Stimulated activated CD8-positive, alpha-beta memory T cell treated with anti-CD3 and anti-CD28 coated beads, Interleukin-7, amount 100 ng/mL, for 4 hours (primary cell): Measurements from ENCODE around the gene OTOF.
"Not testable (repeated sequence)": the region's sequence is repeated elsewhere in the genome, so short reads cannot be mapped to it uniquely, and the experiment has no call there.

Experiments used
- DNase-seq, 2 donors: peaks; one replicate each; pipeline ENCODE4 v3.0.0-alpha.2; 2020; ENCODE audit warnings: low read depth in 2 of 2

OTOF gene

DNA sequence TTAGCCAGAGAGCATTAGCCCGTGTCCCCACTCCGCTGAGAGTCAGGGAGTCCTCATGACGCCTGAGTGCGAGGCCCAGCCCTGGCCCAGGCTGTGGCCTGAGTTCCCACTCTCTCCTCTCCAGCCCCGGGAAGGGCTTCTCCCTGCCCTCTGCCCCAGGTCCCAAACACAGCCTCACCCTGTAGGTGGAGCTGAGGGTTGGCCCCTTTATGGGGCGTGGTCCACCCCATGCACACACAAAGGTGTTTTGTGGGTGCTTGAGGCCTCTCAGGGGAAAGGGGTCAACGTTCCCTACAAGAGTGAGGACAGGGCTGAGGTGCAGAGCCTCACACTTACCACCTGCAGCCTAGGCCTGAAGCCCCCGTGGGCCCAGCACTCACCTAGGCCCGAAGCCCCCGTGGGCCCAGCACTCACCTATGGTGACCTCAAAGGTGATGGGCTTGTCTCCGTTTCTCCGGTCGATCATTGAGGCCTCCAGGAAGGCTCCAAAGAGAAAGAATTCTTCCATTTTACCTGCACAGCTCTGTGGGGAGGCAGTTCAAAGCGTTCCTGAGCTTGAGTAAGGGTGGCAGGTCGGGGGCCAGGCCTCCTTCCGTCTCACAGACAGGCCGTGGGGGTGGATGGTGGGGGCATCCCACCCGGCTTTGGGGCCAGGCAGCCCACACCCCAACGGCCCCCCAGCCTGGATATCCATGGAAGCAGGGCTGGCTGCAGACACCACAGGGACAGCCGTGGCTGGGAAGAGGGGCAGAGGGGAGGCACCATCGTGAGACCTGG lies 2.1 kb upstream of the OTOF start:
- no peak for DNase-seq

DNA sequence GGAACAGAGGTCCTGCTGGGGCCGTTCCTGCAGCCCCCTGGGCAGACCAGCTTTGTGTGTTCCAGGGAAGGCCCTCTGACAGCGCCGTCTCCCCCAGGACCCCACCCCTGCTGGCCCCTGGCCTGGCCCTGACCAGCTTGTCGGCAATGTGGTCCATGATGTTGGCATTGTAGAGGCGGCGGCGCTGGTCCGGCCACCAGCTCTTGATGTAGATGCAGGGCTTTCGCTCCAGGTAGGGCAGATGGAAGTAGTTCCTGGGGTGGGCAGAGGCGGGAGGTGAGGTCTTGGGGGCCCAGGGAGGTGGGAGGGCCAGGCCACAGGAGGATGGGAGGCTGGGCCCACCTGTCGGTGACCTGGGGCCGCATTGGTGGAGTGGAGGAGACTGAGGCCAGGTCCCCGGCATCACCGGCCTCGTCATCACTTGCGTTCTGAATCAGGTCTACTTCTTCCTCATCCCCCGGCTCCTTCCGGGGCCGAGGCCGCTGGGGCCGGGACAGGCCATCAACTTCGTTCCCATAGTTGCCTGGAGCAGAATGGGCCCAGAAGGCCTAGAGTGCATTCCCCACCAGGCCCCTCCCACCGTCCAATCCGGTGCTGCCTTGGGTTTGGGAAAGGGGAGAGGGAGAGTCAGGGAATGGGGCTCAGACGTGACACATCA lies 1.3 kb upstream of the OTOF start:
- no peak for DNase-seq

DNA sequence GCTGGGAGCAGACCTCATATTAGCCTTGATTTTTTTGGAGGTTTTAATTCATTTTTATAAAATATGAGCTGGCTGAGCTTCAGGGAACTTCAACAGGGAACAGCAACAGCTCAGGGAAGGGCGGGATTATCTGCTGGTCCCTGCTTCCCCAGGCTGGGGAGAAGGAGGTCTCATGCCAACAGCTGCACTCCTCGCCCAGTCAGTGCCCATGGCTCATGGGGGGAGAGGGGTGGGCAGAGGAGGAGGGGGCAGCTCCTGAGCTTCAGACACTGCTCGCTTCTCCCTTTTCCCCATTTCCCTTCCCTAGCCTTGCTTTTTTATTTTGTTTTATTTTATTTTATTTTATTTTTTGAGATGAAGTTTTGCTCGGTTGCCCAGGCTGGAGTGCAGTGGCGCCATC lies 442 bp upstream of the OTOF start:
- DNase-seq: no peak

DNA sequence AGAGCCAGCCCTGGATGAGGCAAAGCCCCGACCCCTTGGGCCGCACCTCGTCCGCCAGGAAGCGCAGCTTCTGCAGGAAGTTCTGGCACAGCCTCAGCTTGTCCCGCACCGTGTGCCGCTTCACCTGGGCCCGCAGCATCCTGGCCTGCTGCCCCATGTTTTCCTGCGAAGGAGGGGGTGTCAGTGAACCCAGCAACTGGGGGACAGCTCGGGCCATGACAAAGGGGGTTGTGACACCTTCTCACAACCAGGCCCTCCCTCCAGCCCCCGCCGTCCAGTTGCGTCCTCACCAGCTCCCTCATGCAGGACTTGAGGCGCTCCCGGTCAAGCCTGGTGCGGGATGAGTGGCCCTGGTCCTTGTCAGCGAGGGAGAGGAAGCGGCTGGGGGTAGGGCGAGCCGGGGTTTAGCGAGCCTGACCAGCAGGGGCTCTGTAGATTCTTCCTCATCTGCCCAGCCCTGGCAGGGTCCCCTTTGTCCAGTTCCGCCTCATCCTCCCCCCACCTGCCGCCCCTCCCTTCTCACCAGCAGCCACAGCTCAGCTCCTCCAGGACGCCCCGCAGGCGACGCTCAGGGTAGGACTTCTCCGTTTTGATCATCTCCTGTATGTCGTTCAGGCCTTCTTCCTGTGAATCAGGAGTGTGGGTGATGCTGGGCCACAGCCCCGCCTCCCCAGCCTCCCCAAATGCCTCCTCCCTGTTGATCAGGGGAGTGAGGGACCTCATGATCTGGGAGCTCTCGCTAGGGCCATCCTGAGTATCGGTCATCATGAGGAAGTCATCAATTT lies 606 bp downstream of the OTOF start:
- no peak for DNase-seq

DNA sequence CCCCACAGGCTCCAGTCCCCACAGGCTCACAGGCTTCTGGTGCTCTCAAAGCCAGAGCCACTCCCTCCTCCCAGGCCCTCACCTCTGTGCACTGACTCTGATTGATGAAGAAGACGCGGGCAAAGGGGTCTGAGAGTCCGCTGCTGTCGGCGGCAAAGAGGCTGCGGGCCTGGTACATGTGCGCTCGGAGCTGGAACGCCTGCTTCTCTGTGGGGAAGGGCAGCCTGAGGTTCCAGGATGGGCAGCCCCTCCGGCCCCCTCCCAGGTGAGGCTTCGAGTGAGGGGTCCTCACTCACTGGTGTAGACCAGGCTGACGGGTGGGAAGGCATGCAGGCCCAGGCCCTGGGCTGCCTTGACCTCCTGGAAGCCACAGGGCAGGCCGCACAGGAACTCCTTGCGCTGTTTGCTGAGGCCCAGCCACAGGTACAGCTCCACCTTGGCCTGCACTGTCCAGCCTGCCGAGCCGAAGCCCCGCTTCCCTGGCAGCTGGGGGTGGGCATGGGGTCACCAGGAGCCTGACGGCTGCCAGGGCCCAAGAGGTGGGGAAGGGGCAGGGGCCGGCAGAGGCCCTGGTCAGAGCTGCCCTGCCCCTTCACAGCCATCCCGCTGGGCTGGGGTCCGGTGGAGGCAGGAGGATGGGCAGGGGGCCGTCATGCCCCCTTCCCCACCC lies 2.0 kb downstream of the OTOF start:
- no peak for DNase-seq

DNA sequence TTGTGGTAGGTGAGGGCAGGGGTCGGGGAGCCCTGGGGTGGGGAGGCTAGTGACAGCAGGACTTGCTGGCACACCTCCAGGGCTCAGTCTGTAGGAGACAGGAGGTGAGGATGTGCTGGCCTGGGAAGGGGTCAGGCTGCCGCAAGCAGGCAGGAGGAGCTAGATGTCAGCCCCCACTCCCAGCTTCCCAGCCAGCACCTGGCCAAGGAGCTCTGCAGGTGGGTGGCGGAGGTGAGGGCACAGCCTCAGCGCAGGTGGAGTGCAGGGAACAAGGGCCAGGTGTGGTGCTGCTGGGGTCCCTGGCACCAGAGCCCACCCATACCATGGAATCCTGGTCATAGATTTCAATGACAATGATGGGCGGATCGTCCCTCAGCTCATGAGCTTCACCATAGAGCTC lies 2.9 kb downstream of the OTOF start:
- DNase-seq: no peak

DNA sequence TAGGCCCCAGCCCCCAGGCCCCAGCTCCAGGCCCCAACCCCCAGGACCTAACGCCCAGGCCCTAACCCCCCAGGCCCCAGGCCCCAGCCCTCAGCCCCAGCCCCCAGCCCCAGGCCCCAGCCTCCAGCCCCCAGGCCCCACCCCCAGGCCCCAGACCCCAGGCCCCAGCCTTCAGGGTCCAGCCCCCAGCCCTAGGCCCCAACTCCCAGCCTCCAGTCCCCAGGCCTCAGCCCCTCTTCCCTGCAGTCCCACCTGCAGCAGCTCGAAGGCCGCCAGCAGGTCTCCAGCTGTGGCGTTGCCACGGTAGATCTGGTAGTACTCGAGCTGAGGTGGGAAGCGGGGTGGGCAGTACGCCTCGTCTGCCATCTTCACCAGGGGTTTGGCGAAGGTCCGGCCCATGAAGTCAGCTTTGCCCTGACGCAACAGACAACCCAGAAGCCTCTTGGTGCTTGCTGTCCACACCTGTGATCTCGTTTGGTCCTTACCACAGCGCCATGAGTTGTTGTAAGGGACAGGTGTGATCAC lies 3.6 kb downstream of the OTOF start:
- DNase-seq: no peak

DNA sequence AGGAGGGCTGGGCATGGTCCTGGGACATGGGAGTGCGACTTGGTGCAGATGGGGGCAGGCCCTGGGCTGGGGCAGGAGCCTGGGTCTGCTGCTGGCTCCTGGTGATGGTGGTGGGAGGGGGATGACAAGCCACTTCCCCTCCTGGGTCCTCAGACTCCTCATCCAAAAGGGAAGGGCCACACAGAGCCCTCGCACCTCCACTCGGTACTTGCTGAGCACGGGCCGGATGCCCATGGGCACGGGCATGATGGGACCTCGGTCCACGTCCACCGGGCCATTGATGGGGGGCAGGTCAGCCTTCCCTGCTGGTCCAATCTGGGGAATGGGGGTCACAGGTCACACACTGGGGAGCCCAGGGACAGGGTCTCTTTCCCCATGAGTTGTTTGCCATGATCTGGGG lies 4.1 kb downstream of the OTOF start:
- no peak for DNase-seq

DNA sequence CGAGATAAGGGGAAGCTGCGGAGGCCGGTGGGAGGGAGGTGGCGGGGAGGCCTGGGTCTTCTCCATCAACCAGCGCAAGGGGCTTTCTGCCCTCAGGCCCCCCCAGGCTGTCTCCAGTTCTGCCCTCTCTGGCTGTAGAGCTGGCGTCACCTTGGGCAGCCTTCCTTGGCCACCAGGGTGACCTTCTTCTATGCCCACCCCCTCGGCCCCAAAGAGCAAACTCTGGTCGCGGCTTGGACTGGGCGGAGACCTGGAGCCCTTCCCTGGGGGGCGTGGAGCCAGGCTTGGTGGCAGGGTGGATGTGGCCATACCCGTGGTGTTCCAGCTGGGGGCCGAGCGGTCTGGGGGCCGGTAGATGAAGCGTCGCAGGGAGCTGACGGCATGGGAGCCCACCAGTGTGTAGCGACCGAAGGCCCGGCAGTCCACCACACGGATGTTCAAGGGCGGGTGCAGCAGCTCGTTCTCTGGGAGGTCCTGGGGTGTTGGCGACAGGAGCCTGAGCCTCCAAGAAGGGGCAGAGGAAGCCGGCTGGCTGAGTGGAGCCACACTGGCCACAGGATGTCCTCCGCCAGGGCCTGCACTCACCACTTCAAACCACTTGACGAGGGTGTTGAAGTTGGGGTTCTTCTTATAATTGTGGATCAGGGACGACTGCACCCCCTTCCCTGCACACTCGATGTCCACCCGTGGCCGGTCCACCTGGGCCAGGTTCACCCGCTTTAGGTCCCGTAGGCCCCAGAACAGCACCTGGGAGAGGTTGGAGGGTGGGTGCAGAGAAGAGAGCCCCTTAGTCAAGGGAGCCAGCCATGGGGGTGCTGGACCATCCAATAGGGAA lies 4.9 kb downstream of the OTOF start:
- DNase-seq: no peak

DNA sequence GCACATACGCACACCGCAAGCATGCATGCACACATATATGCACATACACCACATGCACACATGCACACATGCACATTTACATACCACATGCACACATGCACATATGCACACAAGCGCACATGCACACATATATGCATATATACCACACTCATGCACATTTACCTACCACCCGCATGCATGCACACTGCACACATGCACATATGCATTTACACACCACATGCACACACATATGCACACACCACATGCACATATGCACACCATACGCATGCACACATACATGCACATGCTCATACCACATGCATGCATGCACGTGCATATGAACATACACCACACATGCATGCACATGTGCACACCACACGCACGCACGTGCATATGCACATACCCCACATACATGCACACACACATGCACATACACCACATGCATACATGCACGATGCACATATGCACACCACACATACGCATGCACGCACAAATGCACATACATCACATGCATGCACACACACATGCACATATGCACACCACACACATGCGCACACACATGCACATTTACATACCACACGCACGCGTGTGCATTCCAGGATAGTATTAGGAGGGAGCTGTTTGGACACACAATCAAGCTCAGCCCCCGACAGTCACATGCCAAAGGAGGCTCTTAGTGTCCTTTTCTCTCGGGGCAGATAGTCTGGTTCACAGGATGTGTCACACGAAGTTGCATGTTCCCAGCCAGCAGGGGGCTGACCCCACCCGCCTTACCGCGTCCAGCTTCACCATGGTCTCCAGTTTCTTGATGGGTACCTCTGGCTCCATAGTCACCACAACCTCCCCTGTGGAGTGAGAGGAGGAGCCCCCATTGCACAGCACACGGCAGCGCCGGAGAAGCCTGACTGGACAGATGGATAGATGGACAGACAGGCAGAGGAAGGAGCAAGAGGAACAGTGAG lies 5.9 kb downstream of the OTOF start:
- DNase-seq: no peak

DNA sequence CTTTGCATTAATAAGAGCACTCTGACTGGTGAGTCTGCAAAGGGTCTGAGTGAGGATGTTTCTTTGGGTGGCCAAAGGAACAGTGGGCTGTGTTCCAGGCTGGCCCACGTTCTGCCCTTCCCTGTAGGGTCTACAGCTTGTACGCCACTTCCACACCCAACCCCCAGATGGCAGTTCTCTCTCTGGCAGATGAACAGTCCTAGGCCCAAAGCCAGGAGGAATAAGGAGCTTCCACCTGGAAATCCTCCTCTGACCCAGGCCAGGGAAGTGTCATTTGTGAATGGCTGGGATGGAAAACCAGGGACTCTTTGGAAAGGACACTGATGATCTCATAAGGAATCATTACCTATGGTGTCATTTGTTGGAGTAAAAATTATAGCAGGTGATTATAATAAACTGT lies 6.6 kb downstream of the OTOF start:
- no peak for DNase-seq

DNA sequence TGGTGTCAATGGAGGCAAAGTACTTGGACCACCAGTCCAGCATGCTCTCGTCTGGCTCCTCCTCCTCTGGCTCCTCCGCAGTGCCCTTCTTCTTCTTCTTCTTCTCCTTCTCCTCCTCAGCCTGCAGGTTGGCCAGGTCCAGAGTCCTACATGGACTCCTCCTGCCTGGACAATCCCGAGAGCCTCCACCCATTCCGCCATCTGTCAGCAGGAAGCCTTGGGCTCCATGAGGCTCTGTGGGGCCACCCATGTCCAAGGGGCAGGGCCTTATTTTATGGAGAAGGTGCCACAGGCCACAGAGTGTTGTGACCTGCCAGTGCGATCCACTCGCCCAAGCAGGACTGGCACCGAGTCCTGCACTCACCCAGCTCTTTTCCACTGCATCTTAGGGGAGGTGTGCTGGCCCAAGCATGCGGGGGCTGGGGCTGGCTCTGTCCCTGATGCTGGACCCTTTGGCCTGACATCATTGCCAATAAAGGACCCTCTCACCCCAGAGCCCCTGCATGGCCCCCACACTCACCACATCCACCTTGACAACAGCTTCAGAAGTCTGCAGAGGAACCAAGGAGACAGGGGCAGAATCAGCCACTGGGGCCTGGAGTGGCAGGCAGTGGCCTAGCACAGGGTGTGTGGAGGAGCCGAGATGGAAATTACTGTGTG lies 7.2 kb downstream of the OTOF start:
- no peak for DNase-seq

DNA sequence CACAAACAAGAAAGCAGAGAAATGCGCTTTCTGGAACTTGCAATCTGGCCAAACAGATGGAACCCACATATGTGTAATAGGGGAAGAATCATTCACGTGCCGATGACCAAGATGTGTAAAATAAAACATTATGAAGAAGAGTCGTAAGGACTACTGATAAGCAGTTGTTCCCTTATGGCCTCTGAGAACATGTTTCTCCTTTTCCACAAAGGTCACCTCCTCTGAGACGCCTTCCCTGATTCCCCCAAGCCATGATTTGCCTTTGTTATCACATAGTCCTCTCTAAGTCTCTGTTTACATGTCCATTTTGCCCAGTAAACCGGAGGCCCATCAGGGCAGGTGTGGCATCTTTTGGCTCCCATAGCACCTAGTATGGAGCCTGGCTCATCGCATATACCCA lies 8.0 kb downstream of the OTOF start:
- no peak for DNase-seq

DNA sequence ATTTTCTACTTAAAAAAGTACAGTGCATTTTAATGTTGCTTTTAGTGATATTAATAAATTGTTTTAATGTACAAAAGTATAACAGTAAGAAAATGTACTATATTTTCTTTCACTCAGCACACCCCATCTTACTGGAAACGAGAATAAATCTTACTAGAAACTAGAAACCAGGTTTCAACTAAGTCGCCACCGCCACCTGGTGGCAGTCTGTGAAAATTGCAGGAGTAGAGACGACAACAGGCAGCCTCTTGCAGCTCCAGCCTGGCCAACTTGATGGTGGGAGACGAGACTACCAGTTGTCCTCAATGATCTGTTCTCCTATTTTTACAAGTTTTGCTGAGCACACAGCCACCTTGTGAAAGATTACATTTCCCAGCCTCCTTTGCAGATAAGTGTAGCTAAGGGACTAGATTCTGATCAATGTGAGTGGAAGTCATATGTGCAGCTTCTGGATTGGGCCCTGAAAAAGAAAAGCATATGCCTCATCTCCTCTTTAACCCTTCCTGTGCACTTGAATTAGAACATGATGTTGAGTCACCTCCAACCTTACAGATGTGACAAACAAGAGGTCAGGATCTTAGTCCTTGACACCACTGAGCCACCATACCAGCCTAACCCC lies 8.7 kb downstream of the OTOF start:
- peak; percentile 11 to 24 for DNase-seq

DNA sequence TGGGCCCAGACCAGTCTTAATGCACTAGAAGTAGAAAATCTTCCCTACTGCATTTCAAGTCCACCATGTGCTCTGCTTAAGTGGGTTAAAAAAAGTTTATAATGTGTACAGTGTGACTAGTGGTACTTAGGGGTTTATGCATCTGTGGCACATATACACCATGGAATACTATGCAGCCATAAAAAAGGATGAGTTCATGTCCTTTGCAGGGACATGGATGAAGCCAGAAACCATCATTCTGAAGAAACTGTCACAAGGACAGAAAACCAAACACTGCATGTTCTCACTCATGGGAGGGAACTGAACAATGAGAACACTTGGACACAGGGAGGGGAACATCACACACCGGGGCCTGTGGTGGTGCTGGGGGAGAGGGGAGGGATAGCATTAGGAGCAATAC lies 9.4 kb downstream of the OTOF start:
- not testable (repeated sequence) for DNase-seq

DNA sequence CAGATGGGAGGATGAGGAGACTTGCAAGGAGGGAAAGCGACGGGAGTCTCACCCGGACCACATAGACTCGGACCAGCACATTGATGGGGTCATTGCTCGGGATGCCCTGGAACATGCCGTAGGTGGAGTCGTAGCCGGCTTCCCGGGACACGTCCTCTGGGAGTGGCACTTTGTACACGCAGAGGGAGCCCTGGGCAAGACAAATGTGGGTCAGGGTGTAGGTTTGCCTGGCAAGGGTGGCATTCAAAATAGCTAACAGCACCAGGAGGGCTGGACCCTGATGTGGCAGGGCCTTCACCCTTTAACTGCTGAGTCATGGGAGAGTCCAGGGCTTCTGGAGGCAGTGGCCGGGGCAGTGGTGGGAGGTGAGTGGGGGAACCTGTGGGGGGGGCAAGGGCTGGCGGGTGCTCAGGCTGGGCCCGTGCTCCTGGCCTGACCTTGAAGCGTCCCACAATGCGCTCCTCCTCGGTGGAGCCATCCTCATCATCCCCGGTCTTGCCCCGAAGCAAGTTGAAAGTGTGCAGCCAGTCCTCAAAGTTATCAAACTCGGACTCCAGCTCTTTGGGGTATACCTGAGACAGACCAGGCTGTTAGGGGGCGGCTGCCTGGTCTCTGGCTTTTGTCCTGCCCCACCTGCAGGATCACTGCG lies 11.1 kb downstream of the OTOF start:
- no peak for DNase-seq

DNA sequence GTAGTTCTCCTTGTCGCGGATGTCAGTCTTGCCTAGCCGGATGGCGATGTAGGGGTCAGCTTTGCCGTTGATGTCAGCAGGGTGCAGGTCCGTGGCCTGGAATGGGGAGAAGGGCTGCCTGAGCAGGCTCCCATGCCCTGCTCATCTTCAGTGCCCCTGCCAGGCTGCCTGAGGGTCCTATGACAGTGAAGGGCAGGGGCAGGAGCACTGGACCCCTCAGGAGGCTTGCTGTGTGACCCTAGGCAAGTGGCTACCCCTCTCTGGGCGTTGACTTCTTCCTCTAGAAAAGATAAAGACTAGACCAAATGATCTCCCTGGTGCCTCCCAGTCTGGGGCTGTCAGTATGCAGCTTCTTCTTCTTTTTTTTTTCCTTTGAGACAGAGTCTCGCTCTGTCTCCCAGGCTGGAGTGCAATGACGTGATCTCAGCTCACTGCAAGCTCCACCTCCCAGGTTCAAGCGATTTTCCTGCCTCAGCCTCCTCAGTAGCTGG lies 11.9 kb downstream of the OTOF start:
- no peak for DNase-seq

DNA sequence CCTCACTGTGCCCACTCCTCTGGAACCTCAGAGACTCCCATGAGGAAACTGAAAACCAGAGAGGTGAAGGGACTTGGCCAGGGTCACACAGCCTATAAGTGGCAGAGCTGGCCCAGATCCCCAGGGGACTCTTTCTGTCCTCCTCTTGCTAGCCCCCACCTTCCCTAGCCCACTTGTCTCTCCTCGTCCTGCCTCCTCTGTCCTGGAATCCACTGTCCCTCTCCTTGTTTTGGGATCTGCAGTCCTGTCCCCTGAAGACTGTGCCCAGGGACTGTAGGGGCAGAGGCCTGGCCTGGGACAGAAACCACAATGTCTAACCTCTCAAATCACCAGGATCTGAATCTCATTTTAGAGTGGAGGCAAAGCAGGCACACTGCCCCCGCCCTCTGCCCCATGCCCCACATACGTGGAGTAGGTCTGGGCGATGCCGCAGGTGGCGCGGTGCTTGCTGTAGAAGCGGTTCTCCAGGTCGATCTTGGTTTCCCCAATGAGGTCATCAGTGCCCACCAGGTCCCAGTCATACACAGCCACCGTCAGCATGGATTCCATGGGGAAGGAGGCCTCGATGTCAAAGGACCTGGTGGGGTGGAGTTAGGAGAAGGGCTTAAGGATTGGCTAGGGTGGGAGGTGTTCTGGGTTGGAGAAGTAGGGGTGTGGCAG lies 12.5 kb downstream of the OTOF start:
- no peak for DNase-seq
